HepG2 (cell line): ENCODE data around the gene IGLON5. TPM values are rescaled to one million over a fixed set of nuclear protein-coding genes. Genes with fewer than 3 reads are reported as not detected.
A peak's percentile ranks its signal among the peaks of the same experiment; 100 is the strongest.

ENCODE experiments used
- AGO1 ChIP-seq: fragments of 200-400 bp; formaldehyde crosslinking; IDR thresholded peaks from 2 replicates; pipeline ENCODE4 v1.6.1; 2017; ENCODE audit warnings: mild to moderate bottlenecking, low read depth, low read length, moderate library complexity; ENCODE audit not compliant: poor library complexity, severe bottlenecking
- ARID4A ChIP-seq: sonication (generic); formaldehyde crosslinking; IDR thresholded peaks from 2 replicates; pipeline ENCODE4 v1.5.0; 2020; ENCODE audit warnings: mild to moderate bottlenecking, missing genetic modification reagents, borderline replicate concordance
- CBX5 ChIP-seq: sonication (generic); formaldehyde crosslinking; IDR thresholded peaks from 2 replicates; pipeline ENCODE4 v1.4.0; 2020; ENCODE audit warnings: missing genetic modification reagents, borderline replicate concordance
- EEA1 ChIP-seq: sonication (generic); formaldehyde crosslinking; IDR thresholded peaks from 2 replicates; pipeline ENCODE4 v1.5.1; 2020; ENCODE audit warnings: mild to moderate bottlenecking, missing genetic modification reagents, borderline replicate concordance
- FOXC1 ChIP-seq: sonication (generic); formaldehyde crosslinking; IDR thresholded peaks from 2 replicates; pipeline ENCODE4 v1.8.0; 2022; ENCODE audit warnings: mild to moderate bottlenecking, missing genetic modification reagents, borderline replicate concordance
- HOXA9 ChIP-seq: sonication (generic); formaldehyde crosslinking; IDR thresholded peaks from 2 replicates; pipeline ENCODE4 v1.8.1; 2022; ENCODE audit warnings: missing genetic modification reagents, mild to moderate bottlenecking, moderate library complexity, borderline replicate concordance
- JUND ChIP-seq: sonication (generic); formaldehyde crosslinking; IDR thresholded peaks from 2 replicates; pipeline ENCODE4 v1.8.0; 2022; ENCODE audit warnings: mild to moderate bottlenecking, missing genetic modification reagents
- KDM5A ChIP-seq: fragments of 200-600 bp; sonication (generic); IDR thresholded peaks from 2 replicates; pipeline ENCODE4 v1.7.0; 2018; ENCODE audit warnings: antibody characterized with exemption, mild to moderate bottlenecking, low read length, borderline replicate concordance
- NR2F1 ChIP-seq, 2 experiments: fragments of 450-650 bp in 1 of 2; formaldehyde crosslinking in 1 of 2; IDR thresholded peaks; 2 replicates each; pipeline versions ENCODE4 v1.5.0 to v1.6.1; 2016 to 2020; ENCODE audit warnings: mild to moderate bottlenecking in 1 of 2, missing compliant biosample characterization in 1 of 2, missing genetic modification reagents in 1 of 2, moderate library complexity in 1 of 2
- POLR2AphosphoS5 ChIP-seq: IDR thresholded peaks from 2 replicates; pipeline ENCODE4 v1.6.1; 2012; ENCODE audit warnings: low read depth, low read length
- SRY ChIP-seq: sonication (generic); formaldehyde crosslinking; IDR thresholded peaks from 2 replicates; pipeline ENCODE4 v1.8.0; 2022; ENCODE audit warnings: mild to moderate bottlenecking, missing genetic modification reagents
- XRCC5 ChIP-seq: fragments of 200-400 bp; formaldehyde crosslinking; optimal IDR thresholded peaks from 2 replicates; pipeline ENCODE3; 2017; ENCODE audit warnings: mild to moderate bottlenecking, low read length
- ZBTB33 ChIP-seq: sonication (generic); formaldehyde crosslinking; IDR thresholded peaks from 2 replicates; pipeline ENCODE4 v1.4.0; 2020; ENCODE audit warnings: missing genetic modification reagents
- ZFY ChIP-seq: sonication (generic); formaldehyde crosslinking; IDR thresholded peaks from 2 replicates; pipeline ENCODE4 v1.4.0; 2020; ENCODE audit warnings: missing genetic modification reagents
- ZNF30 ChIP-seq: sonication (generic); formaldehyde crosslinking; IDR thresholded peaks from 2 replicates; pipeline ENCODE4 v1.5.0; 2020; ENCODE audit warnings: mild to moderate bottlenecking, missing genetic modification reagents
- ZNF337 ChIP-seq: sonication (generic); formaldehyde crosslinking; IDR thresholded peaks from 2 replicates; pipeline ENCODE4 v1.5.1; 2020; ENCODE audit warnings: missing genetic modification reagents, low read depth, mild to moderate bottlenecking, borderline replicate concordance
- ZNF766 ChIP-seq: sonication (generic); formaldehyde crosslinking; IDR thresholded peaks from 2 replicates; pipeline ENCODE4 v1.5.0; 2020; ENCODE audit warnings: missing genetic modification reagents, borderline replicate concordance
- polyA plus RNA-seq, 8 experiments: library from polyadenylated mRNA; depleted of rRNA in 3 of 8; stranded (reverse) in 7 of 8; unstranded in 1 of 8; fragments of >200 nt; fragmentation: Illumina TruSeq in 4 of 8; extraction: Trizol in 4 of 8; gene quantifications; 2 replicates each; pipeline versions ENCODE4 v1.2.1 to v1.2.3, GENCODE V29; 2011 to 2016; ENCODE audit warnings: low read depth in 4 of 8, missing spikeins in 1 of 8, mixed read lengths in 1 of 8; ENCODE audit not compliant: insufficient read depth in 1 of 8
- total RNA-seq, 5 experiments: library from RNA; depleted of rRNA; stranded (reverse); fragments of >200 nt; fragmentation: Illumina TruSeq; extraction: Trizol; gene quantifications; 2 replicates each; pipeline ENCODE4 v1.2.3, GENCODE V29; 2016; ENCODE audit warnings: low read depth in 1 of 5
- TF ChIP-seq, protein P1 (sequence below): sonication (generic); formaldehyde crosslinking; IDR thresholded peaks from 2 replicates; pipeline ENCODE4 v1.8.0; 2022; ENCODE audit warnings: missing genetic modification reagents, mild to moderate bottlenecking, borderline replicate concordance
- TF ChIP-seq, protein P2 (sequence below): sonication (generic); formaldehyde crosslinking; IDR thresholded peaks from 2 replicates; pipeline ENCODE4 v1.4.0; 2020; ENCODE audit warnings: missing genetic modification reagents

Gene IGLON5
- total and polyA plus RNA-seq, 2 of the 13 experiments (the other 11 are each of a cell fraction or from before 2014, with no cell fraction given), result 0.04 to 5.7 TPM

- no peak for TF ChIP-seq NR2F1 (CRISPR knock-in tag; IDR thresholded peaks at IDR 0.05)
- TF ChIP-seq EEA1 (CRISPR knock-in tag), result no peak
- TF ChIP-seq ARID4A (CRISPR knock-in tag), result 0 out of 2 replicates have a peak, but pooled peaks have one; percentile 28
- TF ChIP-seq JUND (CRISPR knock-in tag), result no peak
- no peak for TF ChIP-seq XRCC5
- TF ChIP-seq, protein P1, sequence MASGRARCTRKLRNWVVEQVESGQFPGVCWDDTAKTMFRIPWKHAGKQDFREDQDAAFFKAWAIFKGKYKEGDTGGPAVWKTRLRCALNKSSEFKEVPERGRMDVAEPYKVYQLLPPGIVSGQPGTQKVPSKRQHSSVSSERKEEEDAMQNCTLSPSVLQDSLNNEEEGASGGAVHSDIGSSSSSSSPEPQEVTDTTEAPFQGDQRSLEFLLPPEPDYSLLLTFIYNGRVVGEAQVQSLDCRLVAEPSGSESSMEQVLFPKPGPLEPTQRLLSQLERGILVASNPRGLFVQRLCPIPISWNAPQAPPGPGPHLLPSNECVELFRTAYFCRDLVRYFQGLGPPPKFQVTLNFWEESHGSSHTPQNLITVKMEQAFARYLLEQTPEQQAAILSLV (CRISPR knock-in tag), result 0 out of 2 replicates have a peak, but pooled peaks have one; percentile 15
- peak; percentile 17; the same call in 1 of the 2 replicates for TF ChIP-seq ZFY (CRISPR knock-in tag)
- no peak for TF ChIP-seq CBX5
- TF ChIP-seq FOXC1, result 0 out of 2 replicates have a peak, but pooled peaks have one; percentile 28
- 0 out of 2 replicates have a peak, but pooled peaks have one; percentile 23 for TF ChIP-seq SRY (CRISPR knock-in tag)
- no peak for TF ChIP-seq ZNF766
- TF ChIP-seq AGO1, result peak; percentile 46
- TF ChIP-seq ZNF337 (CRISPR knock-in tag), result no peak
- no peak for TF ChIP-seq ZNF30
- TF ChIP-seq, protein P2, sequence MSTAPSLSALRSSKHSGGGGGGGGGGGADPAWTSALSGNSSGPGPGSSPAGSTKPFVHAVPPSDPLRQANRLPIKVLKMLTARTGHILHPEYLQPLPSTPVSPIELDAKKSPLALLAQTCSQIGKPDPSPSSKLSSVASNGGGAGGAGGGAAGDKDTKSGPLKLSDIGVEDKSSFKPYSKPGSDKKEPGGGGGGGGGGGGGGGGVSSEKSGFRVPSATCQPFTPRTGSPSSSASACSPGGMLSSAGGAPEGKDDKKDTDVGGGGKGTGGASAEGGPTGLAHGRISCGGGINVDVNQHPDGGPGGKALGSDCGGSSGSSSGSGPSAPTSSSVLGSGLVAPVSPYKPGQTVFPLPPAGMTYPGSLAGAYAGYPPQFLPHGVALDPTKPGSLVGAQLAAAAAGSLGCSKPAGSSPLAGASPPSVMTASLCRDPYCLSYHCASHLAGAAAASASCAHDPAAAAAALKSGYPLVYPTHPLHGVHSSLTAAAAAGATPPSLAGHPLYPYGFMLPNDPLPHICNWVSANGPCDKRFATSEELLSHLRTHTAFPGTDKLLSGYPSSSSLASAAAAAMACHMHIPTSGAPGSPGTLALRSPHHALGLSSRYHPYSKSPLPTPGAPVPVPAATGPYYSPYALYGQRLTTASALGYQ (CRISPR knock-in tag), result no peak
- TF ChIP-seq KDM5A, result no peak
- TF ChIP-seq ZBTB33, result no peak
- TF ChIP-seq HOXA9 (CRISPR knock-in tag), result no peak
- peak; percentile 37 for TF ChIP-seq POLR2AphosphoS5
Measured at GRCh38 chr19:51351266-51351990, 40.0 kb downstream of the IGLON5 start (continued).
